Mesothelial cell of epicardium (in vitro differentiated cells): ENCODE measurements around the gene OR7C1. TPM values are rescaled to one million over a fixed set of nuclear protein-coding genes. Genes with fewer than 3 reads are reported as not detected.

ENCODE experiments used
- DNase-seq, 2 experiments: peaks; one replicate each; pipeline ENCODE4 v3.0.0; 2021; ENCODE audit warnings: low spot score in 2 of 2; ENCODE audit not compliant: unreplicated experiment in 2 of 2
- H3K27ac Mint-ChIP-seq: 2 replicates; pipeline ENCODE4 v1.8.0; 2021; ENCODE audit warnings: mixed read lengths
- H3K27me3 Mint-ChIP-seq: 2 replicates; pipeline ENCODE4 v1.8.0; 2021; ENCODE audit warnings: low read depth, mixed read lengths
- H3K36me3 Mint-ChIP-seq: 2 replicates; pipeline ENCODE4 v1.8.0; 2021; ENCODE audit warnings: mixed read lengths
- H3K4me1 Mint-ChIP-seq: 2 replicates; pipeline ENCODE4 v1.8.0; 2021; ENCODE audit warnings: mixed read lengths
- H3K4me3 Mint-ChIP-seq: 2 replicates; pipeline ENCODE4 v1.8.0; 2021; ENCODE audit warnings: mild to moderate bottlenecking, moderate library complexity, mixed read lengths
- H3K9me3 Mint-ChIP-seq: 2 replicates; pipeline ENCODE4 v1.8.0; 2021; ENCODE audit warnings: mixed read lengths
- CTCF ChIP-seq: fragments of 200-600 bp; sonication (generic); IDR thresholded peaks from one replicate; pipeline ENCODE4 v1.5.0; 2021; ENCODE audit warnings: antibody characterized with exemption; ENCODE audit not compliant: unreplicated experiment
- total RNA-seq: library from RNA; stranded (reverse); gene quantifications from 3 replicates; pipeline ENCODE4 v1.2.1, GENCODE V29; 2021

OR7C1 gene
- total RNA-seq, 1 donor from 2014 or later, result not detected

GRCh38 chr19:14843169-14843568 is 8.2 kb upstream of the OR7C1 start:
- Mint-ChIP-seq H3K27ac (no peak overlapping the region), H3K4me3 (no peak overlapping the region), H3K27me3 (no peaks in the 10 kb centered on the region), H3K36me3 (no peaks in the 10 kb centered on the region), H3K9me3 (peaks cover 60% of the 10 kb centered on the region), H3K4me1 (no peaks in the 10 kb centered on the region)
- DNase-seq, result no peak
- TF ChIP-seq CTCF, result no peak

- no peak for TF ChIP-seq CTCF
- H3K9me3 Mint-ChIP-seq, result peaks cover 68% of the 10 kb centered on the region
- H3K36me3 Mint-ChIP-seq, result no peaks in the 10 kb centered on the region
- DNase-seq, result no peak
- H3K27me3 Mint-ChIP-seq, result no peaks in the 10 kb centered on the region
- no peaks in the 10 kb centered on the region for H3K4me1 Mint-ChIP-seq
- no peak overlapping the region for H3K4me3 Mint-ChIP-seq
- H3K27ac Mint-ChIP-seq, result no peak overlapping the region
These were observed 5.2 kb upstream of the OR7C1 start for GRCh38 chr19:14840206-14840605.

- Mint-ChIP-seq H3K27ac (no peak overlapping the region), H3K4me3 (no peak overlapping the region), H3K9me3 (peaks cover 60% of the 10 kb centered on the region), H3K27me3 (no peaks in the 10 kb centered on the region), H3K4me1 (no peaks in the 10 kb centered on the region), H3K36me3 (no peaks in the 10 kb centered on the region)
- DNase-seq, result no peak
- no peak for TF ChIP-seq CTCF
These were observed 2.4 kb upstream of the OR7C1 start for GRCh38 chr19:14837391-14837790.

- H3K4me1 Mint-ChIP-seq, result no peaks in the 10 kb centered on the region
- DNase-seq, result no peak
- no peak overlapping the region for H3K4me3 Mint-ChIP-seq
- no peaks in the 10 kb centered on the region for H3K36me3 Mint-ChIP-seq
- no peak for TF ChIP-seq CTCF
- H3K9me3 Mint-ChIP-seq, result peaks cover 62% of the 10 kb centered on the region
- no peaks in the 10 kb centered on the region for H3K27me3 Mint-ChIP-seq
- no peak overlapping the region for H3K27ac Mint-ChIP-seq
These were observed 4.3 kb downstream of the OR7C1 start for GRCh38 chr19:14830702-14831101.

- no peak for DNase-seq
- Mint-ChIP-seq H3K9me3 (peaks cover 75% of the 10 kb centered on the region), H3K27me3 (no peaks in the 10 kb centered on the region)
These were observed 9.0 kb downstream of the OR7C1 start for GRCh38 chr19:14826006-14826405.

More at GRCh38 chr19:14826006-14826405, 9.0 kb downstream of the OR7C1 start:
- no peaks in the 10 kb centered on the region for H3K36me3 Mint-ChIP-seq
- H3K4me3 Mint-ChIP-seq, result no peak overlapping the region
- H3K4me1 Mint-ChIP-seq, result no peaks in the 10 kb centered on the region
- H3K27ac Mint-ChIP-seq, result no peak overlapping the region
- TF ChIP-seq CTCF, result no peak
